Esophagus squamous epithelium (tissue), 4 donors: ENCODE measurements around the gene VSX1.

ENCODE experiments used
- CTCF ChIP-seq, 6 experiments: fragments of 450-650 bp in 4 of 6; fragments of 200-600 bp in 2 of 6; sonication (generic) in 2 of 6; IDR thresholded peaks; one replicate each; pipeline ENCODE4 v1.5.1; 2016 to 2019; ENCODE audit warnings: antibody characterized with exemption in 6 of 6, mild to moderate bottlenecking in 4 of 6, moderate library complexity in 4 of 6
- POLR2A ChIP-seq, 4 donors: fragments of 450-650 bp; IDR thresholded peaks; one replicate each; pipeline ENCODE4 v1.6.1; 2017; ENCODE audit warnings: antibody characterized with exemption in 4 of 4, mild to moderate bottlenecking in 4 of 4, moderate library complexity in 3 of 4

- TF ChIP-seq POLR2A (IDR thresholded peaks at IDR 0.05) (no peak), CTCF (IDR thresholded peaks at IDR 0.05) (no peak)
Measured at GRCh38 chr20:25064561-25065071, 17.3 kb downstream of the VSX1 start.
